EL (cell line): Measurements from ENCODE around the gene LTBP2.

ENCODE experiments used
- DNase-seq: peaks from one replicate; pipeline ENCODE4 v3.0.0-alpha.2; 2016

Gene LTBP2

GRCh38 chr14:74638066-74638465 lies 26.0 kb upstream of the LTBP2 start:
- DNase-seq: no peak

DNA sequence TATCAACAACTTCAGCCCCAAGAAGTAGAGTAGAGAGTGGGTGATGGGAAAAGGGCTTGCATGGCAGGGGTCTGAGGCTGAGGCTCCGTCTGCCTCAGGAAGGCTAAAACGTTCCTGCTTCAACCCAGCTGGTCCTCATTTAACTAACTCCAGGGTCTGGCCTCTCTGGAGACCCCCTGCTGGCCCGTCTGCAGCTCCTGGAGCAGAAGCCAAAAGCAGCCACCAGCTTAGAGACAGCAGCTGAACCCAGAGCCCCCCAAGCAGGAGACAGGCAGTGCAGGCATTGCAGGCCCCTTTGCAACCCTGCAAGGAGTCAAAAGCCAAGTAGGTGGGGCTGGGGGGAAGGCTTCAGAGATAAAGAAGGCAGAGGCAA lies 25.1 kb upstream of the LTBP2 start:
- DNase-seq: no peak

GRCh38 chr14:74636424-74637177 lies 24.6 kb upstream of the LTBP2 start:
- DNase-seq: peak; percentile 65

- no peak for DNase-seq
These were observed 23.8 kb upstream of the LTBP2 start for GRCh38 chr14:74635847-74636246.

DNA sequence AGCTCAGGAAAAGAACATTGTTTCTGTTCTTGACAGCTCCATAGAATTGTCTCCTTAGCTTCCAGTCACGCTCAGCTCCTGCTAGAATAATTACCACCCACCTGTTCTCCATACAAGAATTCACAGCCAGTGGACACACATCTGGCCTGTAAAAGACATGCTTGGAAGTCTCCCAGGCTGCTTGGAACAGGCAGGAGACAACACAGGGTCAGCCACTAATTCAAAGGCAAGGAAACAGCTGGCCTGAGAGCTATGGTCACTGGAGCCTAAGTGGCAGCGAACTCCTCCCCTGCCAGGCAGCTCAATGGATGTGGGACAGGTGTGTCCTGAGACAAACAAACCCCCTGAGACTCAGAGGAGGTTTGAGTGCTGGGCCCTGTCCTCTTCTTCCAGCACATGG lies 22.9 kb upstream of the LTBP2 start:
- DNase-seq: no peak

- peak; percentile 56 for DNase-seq
These were observed 22.4 kb upstream of the LTBP2 start for GRCh38 chr14:74634481-74634880.

DNA sequence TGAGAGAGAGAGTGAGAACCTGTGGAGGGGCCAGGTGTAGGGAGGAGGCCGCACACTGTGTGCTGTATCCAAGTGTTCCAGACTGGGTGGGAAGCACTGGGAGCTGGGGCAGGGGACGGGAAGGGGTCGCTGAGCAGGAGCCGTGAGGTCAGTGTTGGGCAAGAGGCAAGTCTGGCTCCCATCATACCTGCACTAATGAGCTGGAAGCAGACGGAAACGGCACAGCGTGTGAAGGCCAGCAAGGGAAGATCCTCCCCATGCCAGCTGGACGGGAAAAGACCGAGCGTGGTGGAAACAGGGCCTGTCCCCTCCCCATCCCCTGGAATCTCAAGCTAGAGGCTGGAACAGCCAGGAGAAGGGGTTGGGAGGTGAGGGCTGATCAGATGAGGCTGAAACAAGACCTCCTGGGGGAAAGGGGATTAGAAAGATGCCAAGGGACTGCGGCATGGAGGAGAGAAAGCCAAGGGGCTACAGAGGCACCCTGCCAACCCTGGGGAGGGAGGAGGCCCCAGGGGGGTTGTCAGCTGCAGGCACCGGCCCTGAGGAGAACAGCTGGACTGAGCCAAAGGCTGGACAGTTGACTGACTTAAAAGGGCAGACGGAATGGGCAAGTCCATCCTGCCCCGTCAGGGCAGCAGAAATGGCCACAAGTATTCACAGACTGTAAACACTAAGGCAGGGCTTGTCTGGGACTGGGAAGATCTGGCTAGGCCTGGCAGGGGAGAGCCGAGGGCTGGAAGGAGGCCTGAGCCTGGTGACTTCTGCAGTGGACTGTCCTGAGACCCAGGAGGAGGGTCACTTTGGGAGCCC lies 19.0 kb upstream of the LTBP2 start:
- DNase-seq: no peak

DNA sequence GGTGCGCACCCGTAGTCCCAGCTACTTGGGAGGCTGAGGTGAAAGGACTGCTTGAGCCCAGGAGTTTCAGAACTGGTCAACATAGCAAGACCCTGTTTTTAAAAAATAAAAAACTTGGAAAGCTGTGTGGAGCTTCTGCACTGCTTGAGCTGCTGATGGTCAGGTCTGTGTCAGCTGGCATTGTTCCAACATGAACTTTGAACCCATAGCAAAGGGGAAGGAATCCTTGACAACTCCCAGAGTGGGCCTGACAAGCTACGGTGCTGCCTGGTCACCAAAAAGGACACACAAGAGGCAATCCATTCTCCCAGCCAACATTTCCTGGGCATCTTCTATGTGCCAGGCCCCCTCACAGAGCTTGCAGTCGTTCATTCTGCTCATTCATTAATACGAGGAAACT lies 16.4 kb upstream of the LTBP2 start:
- no peak for DNase-seq

- no peak for DNase-seq
These were observed 15.0 kb upstream of the LTBP2 start for GRCh38 chr14:74627076-74627475.

DNA sequence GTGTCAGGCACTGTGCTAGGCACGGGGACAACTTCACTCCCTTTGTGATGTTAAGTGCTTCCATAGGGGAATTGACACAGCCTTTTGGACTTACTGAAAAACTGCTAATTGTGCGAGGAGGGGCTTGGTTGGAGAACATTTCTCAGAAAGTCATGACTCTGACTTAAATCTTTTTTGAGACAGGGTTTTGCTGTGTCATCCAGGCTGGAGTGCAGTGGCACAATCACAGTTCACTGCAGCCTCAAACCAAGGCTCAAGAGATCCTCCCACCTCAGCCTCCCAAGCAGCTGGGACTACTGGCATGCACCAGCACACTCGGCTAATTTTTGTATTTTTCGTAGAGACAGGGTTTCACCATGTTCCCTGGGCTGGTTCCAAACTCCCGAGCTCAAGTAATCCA lies 10.2 kb upstream of the LTBP2 start:
- no peak for DNase-seq

DNA sequence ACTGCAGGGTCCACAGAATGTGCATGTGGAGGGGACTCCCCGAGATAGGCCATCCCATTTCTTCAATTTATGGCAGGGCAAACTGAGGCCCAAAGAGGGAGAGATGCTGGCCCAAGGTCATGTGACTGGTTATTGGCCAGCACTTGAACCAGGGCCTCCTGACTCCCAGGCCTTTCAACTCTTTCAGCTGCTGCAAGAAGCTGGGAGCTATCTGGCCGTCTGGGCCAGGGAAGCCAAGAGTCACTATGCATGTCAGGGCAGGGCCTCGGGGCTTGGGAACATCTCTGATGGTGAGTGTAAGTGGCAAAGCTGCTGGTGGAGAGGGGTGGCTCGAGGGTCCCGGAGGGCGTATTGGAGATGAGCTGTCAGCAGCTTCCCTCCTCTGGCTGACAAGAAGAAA lies 9.5 kb upstream of the LTBP2 start:
- no peak for DNase-seq

DNA sequence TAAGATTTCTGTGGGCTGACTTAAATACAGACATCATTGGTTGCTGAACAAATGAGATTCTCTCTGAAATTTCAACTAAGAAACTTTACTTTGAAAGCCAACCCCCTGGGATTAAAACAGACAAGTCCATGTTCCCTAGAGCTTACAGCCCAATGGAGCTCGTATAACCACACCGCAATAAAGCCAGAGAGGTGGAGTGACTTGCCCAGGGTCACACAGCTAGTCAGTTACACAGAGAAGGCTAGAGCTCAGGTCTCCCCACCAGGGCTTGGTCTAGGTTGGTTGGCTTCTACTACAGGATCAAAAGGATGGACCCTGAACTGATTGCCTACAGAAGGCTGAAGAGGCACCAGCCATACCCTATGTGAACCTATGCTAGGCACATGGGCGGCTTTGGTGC lies 8.9 kb upstream of the LTBP2 start:
- no peak for DNase-seq

DNA sequence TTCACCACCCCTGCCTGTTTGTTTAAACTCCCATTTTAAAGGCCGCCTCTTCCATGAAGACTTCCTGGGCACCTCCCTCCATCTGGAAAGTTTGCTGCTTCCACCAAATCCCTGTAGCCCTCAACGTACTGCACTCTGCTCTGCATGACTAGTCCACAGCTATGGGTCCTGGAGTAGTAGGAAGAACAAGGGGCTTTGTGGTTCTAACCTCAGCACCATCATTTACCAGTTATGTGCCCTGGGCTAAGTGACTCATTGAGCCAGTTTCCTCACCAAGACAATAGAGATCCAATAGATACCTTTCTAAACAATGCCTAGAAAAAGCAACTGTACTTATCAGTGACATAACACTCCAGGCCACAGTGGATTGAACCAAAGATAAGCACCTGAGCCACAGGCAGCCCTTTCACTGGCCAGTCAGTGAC lies 8.5 kb upstream of the LTBP2 start:
- peak; percentile 98 for DNase-seq

DNA sequence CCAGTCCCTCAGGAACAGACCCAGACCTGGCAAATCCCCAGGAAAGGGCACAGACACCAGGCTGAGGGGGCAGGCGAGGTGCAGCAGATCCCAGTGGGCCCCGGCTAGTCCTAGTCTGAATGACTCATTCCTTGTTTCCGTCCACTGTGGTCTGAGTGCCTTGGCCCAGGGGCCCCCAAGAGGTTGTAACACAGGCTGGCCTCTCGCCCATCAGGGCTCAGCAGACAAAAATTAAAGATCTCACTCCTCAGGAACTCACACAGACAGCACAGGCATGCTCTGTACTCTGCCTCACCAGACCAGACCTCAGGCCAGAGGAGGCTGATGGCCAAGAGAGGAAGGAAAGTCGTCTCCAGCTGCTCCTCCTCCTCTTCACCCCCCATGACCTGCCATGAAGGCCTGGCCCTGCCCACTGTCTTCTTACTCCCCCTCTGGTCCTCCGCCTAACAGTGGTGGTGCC lies 7.7 kb upstream of the LTBP2 start:
- DNase-seq: peak; percentile 100

GRCh38 chr14:74618078-74618952 lies 6.3 kb upstream of the LTBP2 start:
- DNase-seq: peak; percentile 84

GRCh38 chr14:74616996-74617700 lies 5.1 kb upstream of the LTBP2 start:
- DNase-seq: no peak

DNA sequence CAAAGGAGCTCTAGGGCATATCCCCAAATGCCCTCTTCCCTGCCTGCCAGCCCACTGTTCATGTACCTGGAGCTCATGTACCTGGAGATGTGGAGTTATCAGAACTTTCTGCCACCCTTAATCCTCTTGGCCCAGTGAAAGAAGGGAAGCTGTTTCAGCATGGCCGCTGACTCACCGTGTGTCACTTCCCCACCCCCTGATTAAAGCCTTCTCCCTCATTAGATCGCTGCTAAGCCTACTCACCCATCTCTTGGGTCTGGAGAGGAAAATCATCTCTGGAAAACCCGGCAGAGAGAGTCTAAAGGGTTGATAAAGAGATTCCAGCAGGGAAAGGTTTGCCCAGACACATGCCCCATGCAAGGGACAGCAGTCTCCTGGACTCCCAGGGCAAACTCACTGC lies 4.5 kb upstream of the LTBP2 start:
- peak; percentile 92 for DNase-seq

DNA sequence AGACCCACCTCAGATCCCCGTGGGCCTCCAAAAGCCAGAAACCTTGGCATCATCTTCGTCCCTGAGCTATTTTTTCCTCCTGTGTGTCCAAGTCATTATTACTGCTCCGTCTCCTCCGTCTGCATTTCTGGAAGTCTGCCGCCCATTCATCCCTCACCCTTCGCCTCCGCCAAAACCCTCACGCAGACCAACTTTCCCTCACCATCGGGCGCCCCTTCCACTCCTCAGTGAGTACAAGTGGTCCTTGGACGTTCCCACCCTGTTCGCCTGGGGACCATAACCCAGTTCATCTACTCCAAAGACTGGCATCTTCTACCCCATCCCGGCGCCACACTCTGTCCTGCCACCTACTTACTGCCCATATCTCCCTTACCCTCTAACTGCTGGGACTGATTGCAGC lies 3.7 kb upstream of the LTBP2 start:
- DNase-seq: no peak

DNA sequence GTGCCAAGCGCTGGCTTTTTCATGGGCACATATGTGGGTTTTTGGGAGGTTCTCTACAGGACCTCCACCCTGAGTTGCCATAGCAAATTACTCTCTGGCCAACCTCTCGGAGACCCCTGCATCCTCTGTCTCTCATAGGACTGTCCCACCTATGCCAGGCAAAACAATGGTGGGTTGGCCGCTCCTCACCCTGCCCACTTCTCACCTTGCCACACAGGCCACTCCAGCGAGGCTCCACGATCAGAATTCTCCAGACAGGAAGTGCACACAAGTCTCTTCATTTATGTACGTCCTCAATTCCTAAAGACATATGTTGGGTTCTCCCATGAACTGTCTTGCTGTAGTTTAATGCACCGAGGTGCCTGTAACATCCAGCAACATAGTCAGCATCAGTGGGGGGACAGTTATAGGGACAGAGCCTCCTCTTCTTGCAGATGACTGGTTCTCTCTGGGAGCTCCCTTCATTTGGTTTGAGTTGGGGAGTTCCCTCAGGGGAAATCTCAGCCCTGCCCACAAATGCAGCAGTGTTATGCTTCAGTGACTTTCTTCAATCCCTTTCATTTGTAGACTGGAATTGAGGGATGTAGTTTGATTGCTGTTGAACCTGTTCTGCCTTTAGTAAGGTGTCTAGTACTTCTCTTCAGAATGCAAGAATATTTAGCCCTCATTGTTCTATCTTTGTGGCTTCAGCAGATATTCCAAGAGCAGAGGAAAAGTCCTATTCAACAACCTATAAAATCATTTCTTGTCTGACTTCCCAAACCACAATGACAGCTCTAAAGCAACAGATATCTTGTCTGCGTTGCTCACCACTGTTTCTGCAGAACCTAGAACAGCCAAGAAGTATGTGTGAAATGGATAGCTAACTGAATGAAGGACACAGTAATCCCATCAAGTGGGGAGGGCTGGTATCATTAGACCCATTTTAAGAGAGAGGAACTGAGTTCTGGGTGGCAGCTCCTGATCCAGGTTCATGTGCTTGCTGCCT lies 2.8 kb upstream of the LTBP2 start:
- peak; percentile 37 for DNase-seq

DNA sequence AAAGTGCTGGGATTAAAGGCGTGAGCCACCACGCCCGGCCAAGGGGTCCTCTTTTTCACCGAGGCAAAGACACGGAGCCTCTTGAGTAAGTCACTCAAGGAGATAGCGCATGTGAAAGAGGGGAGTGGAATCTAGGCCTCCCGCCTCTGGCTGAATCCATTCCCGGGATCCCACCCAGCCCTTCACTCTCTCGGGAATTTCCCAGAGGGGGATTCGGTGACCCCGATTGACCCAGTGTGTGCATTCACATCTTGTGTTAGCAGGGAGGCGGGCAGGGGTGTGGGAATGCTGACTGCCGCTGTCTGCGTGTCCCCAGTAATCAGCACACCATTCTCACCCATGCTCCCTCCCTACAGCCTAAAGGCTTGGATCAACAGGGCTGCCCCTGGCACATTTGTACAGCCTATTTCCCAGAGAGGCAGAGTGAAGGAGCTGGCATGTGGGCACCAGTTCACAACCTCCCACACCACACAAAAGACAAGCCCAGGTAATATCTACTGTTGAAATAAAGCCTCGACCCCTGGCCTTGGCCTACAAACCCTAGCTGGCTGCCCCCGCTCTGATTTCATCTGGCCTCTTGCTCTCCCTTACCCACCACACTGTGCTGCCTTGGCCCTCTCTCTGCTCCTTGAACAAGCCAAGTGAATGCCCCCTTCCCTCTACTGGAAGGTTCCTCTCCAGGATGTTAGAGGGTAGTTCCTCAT lies 1.3 kb upstream of the LTBP2 start:
- DNase-seq: no peak
